HCT116 (cell line): ENCODE measurements around the gene ACBD3. TPM values are rescaled to one million over a fixed set of nuclear protein-coding genes. Genes with fewer than 3 reads are reported as not detected.

Source experiments
- ATAC-seq: fragments of 200-7000 bp; cut with Tn5 transposase; 2 replicates; pipeline ENCODE4 v1.9.1; 2020; ENCODE audit warnings: mild to moderate bottlenecking, moderate library complexity
- BruUV-seq: library from RNA; stranded (reverse); fragments of 400-500 nt; replicated peaks from 2 replicates; lab custom pipeline; 2021; lab: Mats Ljungman, UMichigan
- CTCF ChIA-PET: fragments of 300-600 bp; sonication (Branson Sonifier 250); formaldehyde crosslinking; loops from one replicate; lab custom pipeline; 2021; ENCODE audit warnings: antibody characterized with exemption; lab: Charles Lee
- POLR2A ChIA-PET: fragments of 300-600, 350-600 bp; sonication (Branson Sonifier 250); formaldehyde crosslinking; loops from one replicate; lab custom pipeline; 2021; ENCODE audit warnings: antibody characterized with exemption; lab: Charles Lee
- RAD21 ChIA-PET, 2 experiments: fragments of 300-600 bp; sonication (Branson Sonifier 250); formaldehyde crosslinking; loops; one replicate each; lab custom pipeline; 2023; ENCODE audit warnings: low total read pairs in 2 of 2; ENCODE audit not compliant: uncharacterized antibody in 2 of 2, unreplicated experiment in 2 of 2, low non-redundant PET in 1 of 2; lab: Charles Lee
- DNase-seq: peaks from one replicate; pipeline ENCODE4 v3.0.0-alpha.2; 2010; ENCODE audit warnings: low read depth, low spot score
- H2AFZ ChIP-seq: fragments of 200-600 bp; shearing (Covaris generic), sonication (generic); 2 replicates; pipeline ENCODE4 v1.6.1; 2017; ENCODE audit warnings: low read depth, mixed run types, mixed read lengths, antibody characterized with exemption, low read length; ENCODE audit not compliant: poor library complexity, severe bottlenecking
- H3K27ac ChIP-seq: 2 replicates; pipeline ENCODE4 v1.5.1; 2012; ENCODE audit warnings: low read depth, low read length
- H3K27me3 ChIP-seq: fragments of 200-600 bp; sonication (generic); 2 replicates; pipeline ENCODE4 v1.6.1; 2016; ENCODE audit warnings: mixed run types, low read length, mixed read lengths; ENCODE audit not compliant: insufficient read depth
- H3K36me3 ChIP-seq, 2 experiments: fragments of 200-500 bp in 1 of 2; fragments of 200-600 bp in 1 of 2; sonication (Bioruptor generic) in 1 of 2; sonication (generic) in 1 of 2; 2 replicates each; pipeline versions ENCODE4 v1.5.1 to v1.6.1; 2014 to 2016; ENCODE audit warnings: low read length in 2 of 2, inconsistent platforms in 1 of 2, mixed read lengths in 1 of 2, mixed run types in 1 of 2; ENCODE audit not compliant: insufficient read depth in 2 of 2, control insufficient read depth in 1 of 2
- H3K4me1 ChIP-seq, 2 experiments: fragments of 200-600 bp in 1 of 2; sonication (generic) in 1 of 2; 2 replicates each; pipeline versions ENCODE4 v1.5.1 to v1.6.1; 2012 to 2017; ENCODE audit warnings: low read length in 2 of 2, inconsistent platforms in 1 of 2, mild to moderate bottlenecking in 1 of 2, mixed read lengths in 1 of 2, mixed run types in 1 of 2, moderate library complexity in 1 of 2; ENCODE audit not compliant: insufficient read depth in 2 of 2, control insufficient read depth in 1 of 2
- H3K4me2 ChIP-seq: fragments of 200-600 bp; sonication (generic); 2 replicates; pipeline ENCODE4 v1.6.1; 2017; ENCODE audit warnings: mixed run types, low read length, mixed read lengths
- H3K4me3 ChIP-seq, 2 experiments: fragments of 200-600 bp in 1 of 2; sonication (generic) in 1 of 2; replicated peaks in 1 of 2; 2 replicates each; pipeline ENCODE4 v1.5.1; 2011 to 2016; ENCODE audit warnings: low read length in 2 of 2, control low read depth in 1 of 2, low read depth in 1 of 2, mild to moderate bottlenecking in 1 of 2, mixed read lengths in 1 of 2, mixed run types in 1 of 2
- H3K79me2 ChIP-seq: fragments of 200-600 bp; sonication (generic); 2 replicates; pipeline ENCODE4 v1.6.1; 2017; ENCODE audit warnings: mild to moderate bottlenecking, mixed run types, low read length, moderate library complexity, mixed read lengths; ENCODE audit not compliant: insufficient read depth
- H3K9ac ChIP-seq: fragments of 200-600 bp; sonication (generic); 2 replicates; pipeline ENCODE4 v1.6.1; 2016; ENCODE audit warnings: low read length, mixed read lengths
- H3K9me2 ChIP-seq: fragments of 200-600 bp; sonication (generic), shearing (Covaris generic); 2 replicates; pipeline ENCODE4 v1.6.1; 2017; ENCODE audit warnings: mixed run types, mild to moderate bottlenecking, moderate library complexity; ENCODE audit not compliant: insufficient read depth
- H3K9me3 ChIP-seq, 2 experiments: fragments of 200-500 bp in 1 of 2; fragments of 200-600 bp in 1 of 2; sonication (Bioruptor generic) in 1 of 2; sonication (generic) in 1 of 2; 2 replicates each; pipeline ENCODE4 v1.6.1; 2014 to 2017; ENCODE audit warnings: low read length in 2 of 2, mixed read lengths in 2 of 2, inconsistent platforms in 1 of 2, low read depth in 1 of 2, mild to moderate bottlenecking in 1 of 2, mixed run types in 1 of 2, moderate library complexity in 1 of 2; ENCODE audit not compliant: control insufficient read depth in 1 of 2, insufficient read depth in 1 of 2
- H4K20me1 ChIP-seq: fragments of 200-600 bp; sonication (generic), shearing (Covaris generic); 2 replicates; pipeline ENCODE4 v1.6.1; 2017; ENCODE audit warnings: mixed run types, mild to moderate bottlenecking, moderate library complexity; ENCODE audit not compliant: insufficient read depth
- CBX3 ChIP-seq: IDR thresholded peaks from 2 replicates; pipeline ENCODE4 v1.6.1; 2012; ENCODE audit warnings: low read depth
- CEBPB ChIP-seq: IDR thresholded peaks from 2 replicates; pipeline ENCODE4 v1.6.1; 2012; ENCODE audit warnings: low read depth
- CTCF ChIP-seq, 3 experiments: fragments of 200-600 bp in 1 of 3; sonication (generic) in 1 of 3; IDR thresholded peaks in 2 of 3; conservative IDR thresholded peaks in 1 of 3; 2 replicates each; pipeline ENCODE4 v1.5.1; 2012 to 2017; ENCODE audit warnings: low read depth in 2 of 3, low read length in 2 of 3, antibody characterized with exemption in 1 of 3, borderline replicate concordance in 1 of 3, control low read depth in 1 of 3, mild to moderate bottlenecking in 1 of 3, mixed read lengths in 1 of 3, mixed run types in 1 of 3, moderate library complexity in 1 of 3; ENCODE audit not compliant: insufficient read depth in 1 of 3
- EZH2 ChIP-seq: fragments of 200-600 bp; sonication (generic); IDR thresholded peaks from 2 replicates; pipeline ENCODE4 v1.6.1; 2017; ENCODE audit warnings: antibody characterized with exemption, mixed run types
- FOSL1 ChIP-seq: IDR thresholded peaks from 2 replicates; pipeline ENCODE4 v1.6.1; 2012; ENCODE audit warnings: low read depth
- POLR2A ChIP-seq: IDR thresholded peaks from 2 replicates; pipeline ENCODE4 v1.7.0; 2011; ENCODE audit warnings: borderline replicate concordance; ENCODE audit not compliant: insufficient read depth, insufficient read length; ENCODE audit errors: extremely low read depth
- POLR2AphosphoS5 ChIP-seq: IDR thresholded peaks from 2 replicates; pipeline ENCODE4 v1.6.1; 2011; ENCODE audit warnings: mild to moderate bottlenecking, low read depth, low read length, moderate library complexity
- RAD21 ChIP-seq: IDR thresholded peaks from 2 replicates; pipeline ENCODE4 v1.6.1; 2012; ENCODE audit warnings: low read depth, mild to moderate bottlenecking
- REST ChIP-seq: IDR thresholded peaks from 2 replicates; pipeline ENCODE4 v1.6.1; 2012; ENCODE audit warnings: low read depth
- SIN3A ChIP-seq: IDR thresholded peaks from 2 replicates; pipeline ENCODE4 v1.6.1; 2012; ENCODE audit warnings: low read depth
- ZFX ChIP-seq: fragments of 450-650 bp; IDR thresholded peaks from 2 replicates; pipeline ENCODE4 v1.6.1; 2017
- ZNF274 ChIP-seq: fragments of 200-500 bp; sonication (Bioruptor generic); IDR thresholded peaks from 2 replicates; pipeline ENCODE4 v1.6.1; 2014; ENCODE audit warnings: mild to moderate bottlenecking, low read depth, low read length, inconsistent platforms
- intact Hi-C: fragments of 100-400 bp; cut with micrococcal nuclease; formaldehyde crosslinking; loops from 2 replicates; pipeline ENCODE4 v1.10.0; 2022
- total RNA-seq: library from RNA; stranded (reverse); gene quantifications from one replicate; pipeline ENCODE4 v1.2.1, GENCODE V29; 2021; ENCODE audit not compliant: unreplicated experiment

The ACBD3 gene
- total RNA-seq, 1 experiment from 2014 or later: 29.6 TPM

GRCh38 chr1:226133504-226134123, 52.9 kb downstream of the ACBD3 start (continued):
- TF ChIP-seq CTCF (IDR thresholded peaks at IDR 0.05 in 2 of 3, conservative IDR thresholded peaks at IDR 0.05 in 1 of 3; ENCODE audit: borderline replicate concordance in 1 of 3, insufficient read depth in 1 of 3, low read depth in 2 of 3, low read length in 2 of 3) (no peak), SIN3A (no peak), ZFX (no peak), POLR2A (no peak), FOSL1 (no peak), POLR2AphosphoS5 (no peak), EZH2 (no peak), ZNF274 (no peak)

GRCh38 chr1:226132728-226133503, 53.6 kb downstream of the ACBD3 start:
- no peaks in the 10 kb centered on the region for H3K36me3 ChIP-seq
- H3K9ac ChIP-seq: no peak overlapping the region
- ChIA-PET POLR2A (no interaction called here), CTCF (interaction anchor here (0.7 kb wide), 1 partner anchor 8 kb away, joined by 3 read pairs; no protein-coding TSS in a partner anchor)
- no peak overlapping the region for H2AFZ ChIP-seq
- H3K9me3 ChIP-seq: peaks cover 0 to 5% of the 10 kb centered on the region in 2 experiments; a peak in 1 of 4 replicates
- H3K4me3 ChIP-seq: no peak overlapping the region
- TF ChIP-seq RAD21: no peak
- no peak for TF ChIP-seq CBX3
- TF ChIP-seq REST: no peak
- TF ChIP-seq CEBPB: no peak
- no peak for TF ChIP-seq EZH2
- TF ChIP-seq, all 23 proteins: peak for 0
- H3K79me2 ChIP-seq: no peaks in the 10 kb centered on the region
- ATAC-seq (no peak), DNase-seq (no peak)
- intact Hi-C loops: no loop called here
- RAD21 ChIA-PET: no interaction called here
- no TSS peak for BruUV-seq
- no peaks in the 10 kb centered on the region for H3K9me2 ChIP-seq
- no peak overlapping the region for H3K27ac ChIP-seq
- H3K4me2 ChIP-seq: no peak overlapping the region
- H3K4me1 ChIP-seq: peaks cover 11 to 24% of the 10 kb centered on the region in 2 experiments
- no peaks in the 10 kb centered on the region for H4K20me1 ChIP-seq
- H3K27me3 ChIP-seq: no peaks in the 10 kb centered on the region
